ENCODE measurements around the gene B4GALNT3.
"Not testable (repeated sequence)": the region's sequence is repeated elsewhere in the genome, so short reads cannot be mapped to it uniquely, and the experiment has no call there.

Gene B4GALNT3

GRCh38 chr12:561391-561705 lies 101.6 kb downstream of the B4GALNT3 start:
- no peak for DNase-seq

GRCh38 chr12:561908-562593 lies 102.3 kb downstream of the B4GALNT3 start:
- no peak for DNase-seq

GRCh38 chr12:562634-563033 lies 102.9 kb downstream of the B4GALNT3 start:
- no peak for DNase-seq

DNA sequence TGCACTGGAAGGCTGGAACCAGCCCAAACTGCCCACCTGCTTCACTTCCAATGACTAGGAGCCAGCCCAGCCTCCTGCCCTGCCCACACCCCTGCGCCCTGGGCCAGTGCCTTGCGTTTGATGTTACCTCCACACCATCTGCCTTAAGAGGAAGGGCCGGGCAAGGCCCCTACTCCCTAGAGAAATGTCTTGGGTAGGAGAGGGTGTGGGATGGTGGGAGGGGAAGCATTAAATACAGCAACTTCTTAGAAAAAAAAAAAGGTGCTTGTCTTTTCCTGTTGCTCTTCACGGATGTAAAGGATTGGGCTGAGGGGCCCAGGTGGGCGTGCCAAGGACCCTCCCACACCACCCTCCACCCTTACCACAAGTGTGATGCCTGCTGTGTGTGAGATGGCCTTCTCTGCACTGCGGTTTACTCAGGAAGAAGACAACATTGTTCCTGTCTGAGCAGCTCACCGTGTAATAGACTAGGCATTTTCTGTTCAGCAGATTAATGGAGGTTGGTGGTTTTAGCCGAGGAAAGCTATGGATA lies 103.6 kb downstream of the B4GALNT3 start:
- DNase-seq = no peak

GRCh38 chr12:563787-564298 lies 104.1 kb downstream of the B4GALNT3 start:
- DNase-seq = no peak

DNA sequence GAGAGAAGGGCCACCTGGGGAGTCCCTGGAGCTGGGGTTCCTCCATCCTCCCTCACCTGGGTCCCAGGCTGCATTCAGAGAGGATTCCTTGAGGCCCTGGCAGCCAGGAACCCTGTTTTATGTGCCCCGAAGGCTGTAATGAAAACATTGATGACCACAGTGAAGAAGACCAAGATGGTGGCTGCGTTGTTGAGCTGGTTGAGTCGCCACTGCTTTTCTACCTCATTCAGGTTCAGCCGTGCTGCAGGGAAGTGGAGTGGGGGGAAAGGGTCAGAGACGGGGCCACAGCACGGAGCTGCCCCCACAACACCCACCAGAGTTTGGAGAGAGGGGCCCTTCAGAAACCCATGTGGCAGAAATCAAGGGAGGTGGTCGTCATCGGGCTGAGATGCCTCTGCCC lies 105.4 kb downstream of the B4GALNT3 start:
- DNase-seq = no peak

DNA sequence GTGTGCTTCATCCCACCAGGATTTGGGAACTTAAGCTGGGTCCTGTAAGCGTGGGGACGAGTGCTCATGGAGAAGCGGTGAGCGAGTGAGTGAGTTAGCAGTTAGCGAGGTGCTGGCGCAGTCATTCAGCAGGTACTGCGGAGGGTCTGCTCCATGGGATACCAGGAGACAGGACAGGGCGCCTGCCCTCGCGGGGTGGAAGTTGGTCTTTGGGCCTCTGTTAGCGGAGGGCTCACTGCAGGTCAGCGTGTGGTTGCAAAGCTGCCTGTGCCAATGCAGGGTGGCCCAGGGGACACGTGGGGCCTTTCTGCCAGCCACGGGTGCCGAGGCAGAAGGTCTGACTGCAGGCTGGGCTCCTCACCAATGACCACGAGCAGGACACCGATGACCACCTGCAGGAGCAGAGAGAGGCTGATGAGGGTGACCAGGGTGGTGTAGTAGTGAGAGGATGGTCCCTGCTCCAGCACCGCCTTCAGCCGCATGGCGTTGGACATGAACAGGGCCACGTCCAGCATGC lies 105.9 kb downstream of the B4GALNT3 start:
- no peak for DNase-seq

DNA sequence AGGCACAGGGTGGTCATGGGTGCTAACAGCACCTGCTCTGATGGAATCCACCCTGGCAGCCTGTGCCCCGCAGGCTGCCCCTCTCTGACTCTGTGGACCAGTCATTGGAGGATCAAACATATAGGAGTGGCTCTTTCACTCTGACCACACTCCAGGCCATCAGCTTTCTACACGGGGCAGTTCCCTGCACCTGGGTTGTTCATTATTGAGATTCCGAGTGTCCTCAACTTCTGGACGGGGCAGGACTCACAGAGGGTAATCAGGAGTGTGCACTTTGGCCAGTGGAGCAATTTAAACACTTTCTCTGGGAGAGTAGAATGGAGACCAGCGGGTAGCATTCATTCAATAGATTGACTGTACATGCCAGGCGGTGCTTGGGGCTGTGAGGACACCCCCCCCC lies 108.7 kb downstream of the B4GALNT3 start:
- no peak for DNase-seq

DNA sequence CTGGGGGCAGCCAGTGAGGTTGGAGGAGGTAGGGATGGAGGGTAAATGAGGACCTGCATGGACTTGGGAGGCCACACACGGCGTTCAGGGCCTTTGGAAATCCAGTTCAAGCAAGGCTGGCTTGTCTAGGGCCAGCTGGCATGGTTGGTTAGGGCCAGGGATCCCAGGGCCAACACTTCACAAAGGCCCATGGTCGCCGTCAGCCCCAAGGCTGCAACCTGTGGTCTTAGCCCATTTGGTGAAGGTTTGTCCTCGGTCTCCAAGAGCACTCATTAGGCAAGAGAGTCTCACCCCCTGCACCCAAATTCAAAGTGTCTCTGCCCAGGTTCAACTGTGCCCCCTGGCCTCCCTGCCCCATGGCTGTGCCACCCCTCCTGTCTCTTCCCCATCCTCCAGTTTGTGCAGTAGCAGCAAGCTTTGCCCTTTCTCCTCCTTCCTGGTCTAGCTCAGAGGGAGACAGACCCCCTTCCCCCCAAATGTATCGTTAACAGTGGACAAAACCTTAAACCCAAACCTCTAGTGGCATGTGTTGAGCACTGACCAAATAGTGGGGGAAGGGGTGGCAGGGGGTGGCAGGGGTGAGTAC lies 109.4 kb downstream of the B4GALNT3 start:
- DNase-seq = no peak

DNA sequence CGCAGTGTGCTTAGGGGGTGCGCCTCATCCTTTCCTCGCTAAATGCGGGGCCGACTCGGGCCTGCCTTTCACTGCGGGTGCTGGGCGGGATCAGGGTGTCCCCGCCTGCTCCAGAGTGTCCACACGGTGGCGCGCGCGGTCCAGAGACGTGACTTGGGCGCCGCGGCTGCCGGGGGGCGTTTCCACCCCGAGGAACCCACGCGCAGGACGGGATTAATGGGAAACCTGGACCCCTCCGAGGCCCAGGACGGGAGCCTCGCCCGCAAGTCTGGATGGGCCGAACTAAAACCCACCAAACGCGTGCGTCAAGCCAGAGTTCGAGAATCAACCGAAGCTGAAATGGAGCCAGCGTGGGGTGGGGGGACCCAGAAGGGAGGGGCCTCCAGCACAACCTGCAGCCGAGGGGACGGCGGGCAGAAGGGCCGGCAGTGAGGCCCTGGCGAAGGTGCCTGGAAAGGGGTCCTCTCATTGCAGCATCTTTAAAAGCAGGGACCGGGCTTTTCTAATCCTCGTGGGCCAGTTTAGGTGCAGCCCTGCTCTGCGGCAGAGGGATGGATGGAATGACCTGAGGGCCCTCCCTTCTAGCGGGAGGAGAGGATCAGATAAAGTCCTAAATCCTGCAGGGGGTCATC lies 110.2 kb downstream of the B4GALNT3 start:
- peak; percentile 41 to 83 for DNase-seq

DNA sequence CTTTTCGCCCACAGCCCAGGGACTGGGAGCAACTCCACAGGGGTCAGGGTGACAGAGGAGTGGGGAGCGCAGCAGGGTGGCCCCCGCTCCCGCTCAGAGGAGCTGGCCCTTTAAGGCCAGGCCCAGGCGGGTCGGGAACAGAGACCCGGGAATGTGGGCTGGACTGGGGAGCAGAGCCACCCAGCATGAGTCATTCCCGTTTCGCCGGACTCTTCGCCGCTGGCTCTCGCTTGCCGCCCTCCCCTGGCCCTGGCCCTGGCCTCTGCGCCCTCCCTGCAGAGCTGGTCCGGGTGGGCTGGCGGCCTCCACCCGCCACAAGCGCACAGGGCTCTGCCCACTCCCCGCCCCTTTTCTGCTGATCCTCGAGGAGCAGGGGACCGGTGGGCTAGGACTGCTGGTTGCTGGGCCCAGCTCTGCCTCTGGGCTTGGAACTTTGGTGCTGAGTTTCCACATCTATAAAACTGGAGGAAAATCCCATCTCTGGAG lies 110.7 kb downstream of the B4GALNT3 start:
- DNase-seq = peak; percentile 85 to 91

DNA sequence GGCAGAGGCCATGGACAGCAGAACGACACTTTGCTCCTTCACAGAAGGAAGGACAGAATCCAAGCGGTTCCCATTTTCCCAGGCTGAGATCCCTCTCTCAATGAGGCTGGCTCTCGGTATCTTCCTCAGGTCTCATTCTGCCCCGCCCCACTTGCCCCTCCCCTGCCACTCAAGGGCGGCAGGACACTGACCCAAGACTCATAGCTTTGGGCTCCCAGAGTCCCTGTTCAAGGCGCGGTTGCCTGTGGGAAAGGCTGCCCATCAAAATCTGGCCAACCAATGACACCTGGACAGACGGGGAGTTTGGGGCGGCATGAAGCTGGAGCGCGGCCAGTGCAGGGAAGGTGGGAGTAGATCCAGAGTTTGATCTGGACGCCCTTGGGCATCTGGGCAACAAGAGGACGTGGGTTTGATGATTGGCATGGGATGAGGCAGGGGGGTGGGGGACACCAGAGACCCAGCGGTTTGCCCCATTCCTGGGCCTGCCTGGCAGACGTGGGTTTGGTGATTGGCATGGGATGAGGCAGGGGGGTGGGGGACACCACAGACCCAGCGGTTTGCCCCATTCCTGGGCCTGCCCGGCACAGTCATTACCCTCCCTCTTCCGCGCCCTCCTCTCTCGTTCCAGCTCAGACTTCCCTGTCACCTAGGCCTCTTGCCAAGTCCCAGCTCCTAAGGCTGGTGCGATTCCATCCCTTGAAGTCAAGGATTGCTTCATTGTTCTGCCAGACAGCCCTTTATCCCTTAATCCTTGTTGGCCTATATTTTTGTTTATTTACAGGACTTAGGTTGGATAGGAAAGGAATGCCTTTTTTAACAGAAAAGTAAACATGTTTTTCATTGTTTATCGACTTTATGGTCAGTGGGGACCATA lies 111.4 kb downstream of the B4GALNT3 start:
- peak; percentile 91 to 93 for DNase-seq

GRCh38 chr12:571795-572531 lies 112.2 kb downstream of the B4GALNT3 start:
- DNase-seq = peak in 1 of 2 experiments; percentile 60

DNA sequence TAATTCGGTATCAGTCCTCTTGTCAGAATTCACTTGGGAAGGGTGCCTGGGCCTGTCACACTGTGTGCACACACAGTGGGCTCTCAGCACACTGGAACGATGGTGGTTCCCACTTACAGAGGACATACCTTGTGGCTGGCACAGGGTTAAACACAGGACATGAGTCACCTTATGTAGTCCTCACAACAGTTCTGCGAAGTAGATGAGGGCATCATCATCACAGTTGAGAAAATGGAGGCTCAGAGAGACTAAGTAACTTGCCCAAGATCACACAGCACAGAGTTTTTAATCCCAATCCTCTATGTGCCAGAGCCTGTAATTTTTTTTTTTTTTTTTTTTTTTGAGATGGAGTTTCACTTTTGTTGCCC lies 112.8 kb downstream of the B4GALNT3 start:
- DNase-seq = peak; percentile 59 to 60

- no peak for DNase-seq
Observed at GRCh38 chr12:573232-573631, 113.5 kb downstream of the B4GALNT3 start.

GRCh38 chr12:574475-575128 lies 114.9 kb downstream of the B4GALNT3 start:
- DNase-seq = no peak

- DNase-seq = no peak
Observed at GRCh38 chr12:575129-575502, 115.4 kb downstream of the B4GALNT3 start.

DNA sequence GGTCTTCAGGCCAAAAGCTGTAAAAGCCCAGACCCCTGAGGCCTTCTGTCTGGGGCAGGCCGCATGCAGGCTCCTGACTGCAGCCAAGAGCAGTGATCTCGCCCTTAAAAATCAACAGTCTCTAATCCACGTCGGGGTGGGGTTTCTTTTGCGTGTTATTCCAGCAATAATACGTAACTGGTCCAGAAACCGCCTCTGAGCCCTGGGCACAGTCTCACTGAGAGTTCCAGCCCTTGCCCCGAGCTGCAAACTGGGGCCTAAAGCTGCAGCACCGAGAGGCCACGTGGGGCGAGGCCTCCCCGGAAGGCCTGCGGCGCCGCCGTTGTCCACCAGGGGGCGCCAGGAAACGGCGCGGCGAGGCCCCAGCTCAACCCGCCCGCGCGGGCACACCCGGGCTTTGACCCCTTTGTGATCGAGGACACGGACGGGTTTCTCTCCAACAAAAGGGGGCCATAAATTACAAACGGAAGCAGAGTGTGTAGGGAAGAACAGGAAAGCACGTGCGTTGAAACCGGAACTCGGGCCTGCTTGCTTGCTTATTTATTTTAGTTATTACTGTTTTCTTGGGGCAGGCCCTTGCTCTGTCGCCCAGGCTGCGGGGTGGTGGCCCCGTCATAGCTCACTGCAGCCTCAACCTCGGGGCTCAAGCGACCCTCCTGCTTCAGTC lies 116.3 kb downstream of the B4GALNT3 start:
- DNase-seq = peak in 1 of 2 experiments; percentile 66

DNA sequence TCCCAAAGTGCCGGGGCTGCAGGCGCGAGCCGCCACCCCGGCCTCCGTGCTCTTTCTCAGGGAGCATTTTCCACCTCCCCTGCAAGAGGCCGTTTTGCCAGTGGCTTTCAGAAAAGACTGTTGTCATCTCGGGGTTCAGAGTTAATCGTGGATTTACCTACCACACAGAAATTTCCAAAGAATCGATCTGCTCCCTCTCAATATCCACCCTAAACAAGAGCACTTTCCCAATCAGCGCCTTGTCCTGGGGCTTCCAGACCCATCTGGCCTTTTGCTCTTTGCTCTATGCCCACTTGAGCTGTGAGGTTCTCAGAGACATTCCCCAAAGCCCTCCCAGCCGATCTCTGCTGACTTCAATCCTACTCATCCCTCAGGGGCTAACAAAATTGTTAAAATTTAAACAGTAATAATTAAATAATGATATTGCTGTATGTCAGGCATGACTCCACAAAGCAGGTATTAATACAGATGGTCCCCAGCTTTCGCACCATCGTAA lies 116.9 kb downstream of the B4GALNT3 start:
- no peak for DNase-seq

GRCh38 chr12:577994-578747 lies 118.4 kb downstream of the B4GALNT3 start:
- not testable (repeated sequence) for DNase-seq

Data from SW 1271 (cell line).